G401 (cell line): Measurements from ENCODE around the gene KAT7. TPM values are rescaled to one million over a fixed set of nuclear protein-coding genes. Genes with fewer than 3 reads are reported as not detected.
A peak's percentile ranks its signal among the peaks of the same experiment; 100 is the strongest.
"Not testable (repeated sequence)": the region's sequence is repeated elsewhere in the genome, so short reads cannot be mapped to it uniquely, and the experiment has no call there.

Experiments
- DNase-seq: peaks from one replicate; pipeline ENCODE4 v3.0.0-alpha.2; 2015; ENCODE audit warnings: low spot score
- in situ Hi-C: cut with HindIII; loops from 2 replicates; pipeline ENCODE4 v1.10.0; 2016; ENCODE audit warnings: low sequenced_read_pairs, mixed read lengths
- total RNA-seq: library from RNA; depleted of rRNA; stranded (reverse); fragments of >200 nt; shearing (Covaris generic); gene quantifications from 2 replicates; pipeline ENCODE4 v1.2.3, GENCODE V29; 2014

The KAT7 gene
- total RNA-seq, 1 experiment from 2014 or later, result 35.8 TPM

DNA sequence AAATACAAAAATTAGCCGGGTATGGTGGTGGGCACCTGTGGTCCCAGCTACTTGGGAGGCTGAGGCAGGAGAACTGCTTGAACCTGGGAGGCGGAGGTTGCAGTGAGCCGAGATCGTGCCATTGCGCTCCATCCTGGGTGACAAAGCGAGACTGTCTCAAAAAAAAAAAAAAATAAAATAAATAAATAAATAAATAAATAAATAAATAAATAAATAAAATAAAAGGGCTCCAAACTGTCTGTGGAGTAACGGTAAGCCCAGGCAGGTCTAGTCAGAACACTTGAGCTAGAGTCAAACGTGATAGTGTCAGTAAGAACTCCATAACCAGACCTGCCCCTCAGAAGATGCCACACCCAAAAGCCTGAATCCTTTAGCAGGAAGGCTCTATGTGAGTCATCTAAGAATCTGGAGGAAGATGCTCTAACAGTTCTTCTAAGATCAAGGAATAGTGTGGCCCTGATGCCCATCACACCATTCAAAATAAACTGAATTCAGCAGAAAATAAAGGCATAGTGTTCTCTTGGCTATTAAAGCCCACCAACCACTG, 29.9 kb upstream of the KAT7 start:
- in situ Hi-C loops, DNase-seq: not testable (repeated sequence)

DNA sequence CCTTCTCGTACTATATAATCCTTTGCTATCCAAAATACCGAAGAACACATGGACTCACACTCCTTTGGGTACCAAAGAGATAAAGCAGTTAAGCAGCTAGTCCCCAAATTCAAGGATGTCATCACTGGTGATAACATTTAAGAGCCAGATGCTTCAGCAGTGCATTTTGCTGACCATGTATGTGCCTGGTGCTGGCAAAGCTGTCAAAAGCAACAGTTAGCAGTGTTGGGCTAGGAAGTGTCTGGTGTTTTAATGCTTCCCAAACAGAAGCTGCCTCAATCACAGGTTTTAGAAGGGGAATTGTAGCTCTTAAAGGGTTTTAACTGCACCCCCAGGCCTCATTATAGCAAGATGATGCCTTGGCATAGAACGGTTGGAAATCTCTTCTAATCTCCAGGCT, 29.3 kb upstream of the KAT7 start:
- in situ Hi-C loops, result no loop called here
- no peak for DNase-seq

DNA sequence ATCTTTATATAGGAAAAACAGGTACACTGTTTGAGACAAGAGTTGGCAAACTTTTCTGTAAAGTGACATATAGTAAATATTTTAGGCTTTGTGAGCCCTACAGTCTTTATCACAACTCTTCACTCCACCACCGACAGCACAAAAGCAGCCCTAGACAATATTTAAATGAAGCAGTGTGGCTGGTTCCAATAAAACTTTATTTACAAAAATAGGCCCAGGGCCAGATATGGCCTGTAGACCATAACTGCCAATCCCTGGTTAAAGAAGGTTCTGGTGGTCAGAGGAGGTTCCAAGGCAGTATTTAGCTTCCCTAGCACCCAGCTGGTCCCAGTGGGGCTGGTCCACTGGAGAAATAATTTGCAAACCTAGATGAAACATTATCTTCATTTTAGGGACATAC, 28.2 kb upstream of the KAT7 start:
- DNase-seq, result no peak
- in situ Hi-C loops, result no loop called here

DNA sequence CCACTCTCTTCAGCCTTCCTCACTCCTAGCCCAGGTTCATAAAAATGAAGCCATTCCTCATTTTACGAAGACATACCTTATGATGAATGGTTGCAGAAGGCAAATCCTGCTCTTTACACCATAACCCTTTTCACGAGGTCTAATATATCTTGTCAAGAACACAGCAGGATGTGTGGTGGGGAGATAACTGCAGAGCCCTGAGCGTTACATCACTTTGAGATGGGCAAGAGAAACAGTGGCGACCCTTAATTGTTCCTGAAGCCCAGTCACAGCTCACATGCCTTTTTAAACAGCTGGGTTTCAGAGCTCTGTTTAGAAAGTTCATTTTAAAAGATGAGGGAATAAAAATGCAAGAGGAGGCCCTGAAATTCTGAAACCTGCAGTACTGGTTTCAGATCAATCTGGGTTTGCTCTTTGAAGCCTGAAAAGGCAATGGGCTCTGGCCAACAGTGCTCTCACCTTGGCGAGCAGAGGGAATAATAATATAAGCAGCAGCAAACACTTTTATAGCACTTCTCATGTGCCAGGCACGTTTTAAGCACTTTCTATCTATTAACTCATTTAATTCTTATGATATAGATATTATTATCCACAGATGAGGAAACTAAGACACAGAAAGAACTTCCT, 27.4 kb upstream of the KAT7 start:
- DNase-seq, result no peak
- in situ Hi-C loops, result no loop called here

DNA sequence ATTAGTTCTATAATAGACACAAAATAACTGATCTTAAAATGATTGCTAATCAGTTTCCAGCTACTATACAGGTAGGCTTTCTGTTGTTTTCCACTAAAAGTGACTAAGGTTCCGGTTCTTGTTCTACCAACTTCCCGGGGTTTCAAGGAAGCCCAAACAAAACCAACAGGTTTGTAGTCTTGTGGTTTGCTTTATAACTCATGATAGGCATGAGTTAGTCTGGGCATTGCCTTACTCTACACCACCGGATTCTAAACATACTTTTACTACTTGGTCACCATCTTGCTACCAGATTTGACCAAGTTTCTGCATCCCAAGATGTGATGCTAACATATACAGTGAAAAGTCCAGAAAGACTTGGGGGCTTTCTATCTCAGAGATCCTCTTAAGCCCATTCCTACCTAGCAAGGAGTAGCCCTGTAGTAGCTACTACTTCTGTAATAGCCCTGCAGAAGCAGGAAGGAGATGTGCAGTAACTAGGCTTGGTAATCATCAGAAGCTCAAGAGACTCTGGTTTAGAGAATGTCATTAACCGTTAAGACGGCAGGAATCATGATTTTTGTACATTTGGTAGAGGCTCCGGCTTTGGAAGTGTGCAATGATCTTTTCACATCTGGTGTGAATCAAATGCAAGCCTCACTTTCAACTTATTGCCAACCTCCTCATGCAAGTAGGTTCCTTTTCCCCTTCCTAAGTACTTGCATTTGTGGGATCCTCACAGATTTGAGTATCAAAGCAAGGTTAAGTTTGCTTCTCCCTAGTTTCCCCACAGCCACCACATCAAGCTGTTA, 26.1 kb upstream of the KAT7 start:
- in situ Hi-C loops, result no loop called here
- DNase-seq, result no peak

DNA sequence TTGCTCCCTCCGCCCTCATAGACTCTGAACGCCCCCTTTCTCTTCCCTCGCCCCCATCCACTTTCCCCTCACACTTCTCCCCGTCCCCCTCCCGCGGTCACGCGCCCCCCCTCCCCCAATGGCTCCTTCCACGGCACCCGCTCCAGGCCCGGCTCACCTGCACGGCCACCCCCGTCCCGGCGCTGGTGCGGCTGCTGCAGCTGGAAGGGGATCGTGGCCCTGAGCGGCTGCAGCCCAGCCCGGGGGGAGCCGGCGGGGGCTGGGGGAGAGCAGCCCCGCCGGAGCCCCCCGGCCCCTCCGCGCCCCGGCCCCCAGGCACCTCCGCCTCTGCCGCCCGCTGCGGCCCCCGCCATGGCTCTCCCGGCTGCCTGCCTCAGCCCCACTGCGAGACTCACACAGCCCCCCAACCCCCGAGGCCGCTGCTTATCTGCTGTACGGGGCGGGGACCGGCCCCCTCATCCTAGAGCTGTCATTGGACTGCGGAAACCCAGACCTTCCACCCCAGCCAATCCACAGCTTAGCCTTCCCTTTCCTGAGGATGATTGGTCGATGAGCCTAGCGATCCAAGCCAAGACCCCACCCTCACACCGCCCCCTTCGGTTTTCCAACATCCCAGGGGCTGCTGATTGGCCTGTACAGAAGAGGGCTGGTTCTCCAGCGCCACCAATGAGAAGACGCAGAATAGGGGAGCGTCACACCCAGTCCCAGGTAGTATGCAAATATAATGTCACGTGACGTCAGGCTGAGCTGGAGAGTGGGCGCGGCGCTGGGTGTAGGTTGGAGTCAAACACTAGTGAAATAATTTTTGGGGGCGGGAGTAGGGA, 24.5 kb upstream of the KAT7 start, which contains the start of gene FAM117A:
Gene FAM117A, minus strand, starts transcription at position 397 of the 824 bp plus-strand sequence. Its CDS starts 44 bp downstream, at position 353.
- peak; percentile 100 for DNase-seq
- in situ Hi-C loops, result no loop called here

DNA sequence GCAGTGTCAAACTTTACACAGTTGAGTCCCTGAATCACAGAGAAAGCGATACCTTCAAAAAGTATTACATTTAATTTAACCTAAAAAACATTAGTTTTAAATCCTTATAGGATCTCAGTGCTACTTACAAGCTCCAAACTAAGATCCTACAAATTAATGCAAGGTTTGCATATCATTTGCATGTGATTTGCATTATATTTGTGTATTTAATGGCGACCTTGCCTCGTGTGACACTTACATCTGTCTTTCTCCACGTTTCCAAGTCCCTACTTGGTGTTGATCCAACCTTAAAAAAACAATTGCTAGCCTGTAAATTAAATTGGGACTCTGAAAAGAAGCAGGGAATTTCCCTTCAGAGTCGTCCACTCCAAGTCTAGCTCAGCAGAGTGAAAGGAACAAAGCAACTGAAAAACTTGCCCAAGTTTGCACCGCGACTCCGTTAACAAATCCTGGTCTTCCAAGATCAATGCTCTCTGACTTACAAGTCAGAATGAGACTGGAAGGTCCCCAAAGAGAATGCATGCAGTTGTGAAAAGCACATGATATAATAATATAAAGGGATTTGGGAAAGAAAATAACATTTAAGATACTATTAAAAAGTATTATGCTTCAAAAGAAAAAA, 23.8 kb upstream of the KAT7 start:
- no peak for DNase-seq
- in situ Hi-C loops, result no loop called here

DNA sequence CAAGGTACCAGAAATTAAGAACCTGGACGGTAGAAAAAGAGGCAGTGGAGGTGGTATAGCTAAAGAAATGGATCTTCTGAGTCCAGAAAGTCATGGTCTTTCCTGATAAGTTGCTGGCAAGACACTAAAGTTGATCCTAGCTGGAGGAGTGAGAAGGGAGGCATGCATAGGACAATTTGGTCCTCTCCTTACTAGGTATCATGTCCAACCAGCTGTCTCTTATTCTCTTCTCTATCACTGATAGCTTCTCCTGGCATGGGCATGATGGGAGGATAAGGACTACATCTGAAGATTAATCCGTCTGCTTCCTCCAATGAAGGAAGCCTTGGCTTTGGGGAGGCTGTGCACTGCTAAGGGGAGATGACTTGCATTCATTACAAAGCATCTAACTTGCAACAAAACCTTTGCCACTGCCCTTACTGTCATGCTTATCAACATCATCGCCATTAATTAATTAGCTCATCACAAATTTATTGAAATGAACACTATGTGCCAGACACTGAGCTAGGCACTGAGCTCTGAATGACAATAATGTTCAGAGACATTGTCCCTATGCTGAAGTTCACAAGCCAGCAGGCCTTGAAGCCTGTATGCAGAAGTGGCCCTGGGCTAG, 21.5 kb upstream of the KAT7 start:
- in situ Hi-C loops, result no loop called here
- no peak for DNase-seq

DNA sequence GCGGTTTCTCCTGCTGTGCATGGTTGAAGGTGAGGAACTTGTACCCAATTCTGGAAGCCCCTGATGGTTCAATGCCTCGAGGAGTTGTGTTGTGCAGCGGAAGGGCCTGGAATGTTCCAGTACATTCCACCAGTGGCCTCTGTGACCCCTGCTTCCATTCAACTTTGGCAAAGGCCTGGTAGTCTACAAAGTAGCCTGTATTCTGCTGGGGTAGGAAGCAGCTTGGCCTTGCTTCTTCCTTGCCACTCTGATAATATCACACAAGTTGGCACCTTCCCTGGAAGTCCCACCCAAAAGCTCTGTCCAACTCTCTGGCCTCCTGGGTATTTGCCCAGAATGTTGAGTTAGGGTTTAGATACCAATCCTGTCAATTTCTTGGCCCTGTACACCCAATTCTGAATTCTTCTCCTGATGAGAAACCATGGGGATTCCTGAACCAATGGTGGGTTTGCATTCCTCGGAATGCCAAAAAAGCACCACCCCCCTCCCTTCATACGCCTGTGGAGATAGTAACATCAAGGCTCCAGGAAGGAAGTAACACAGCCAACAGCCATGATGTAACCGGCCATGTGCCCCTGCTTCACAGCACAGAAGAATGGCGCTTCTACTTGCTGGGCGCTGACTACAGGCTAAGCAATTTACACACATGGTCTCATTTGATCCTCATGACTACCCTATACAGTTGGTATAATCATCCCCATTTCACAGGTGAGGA, 12.8 kb upstream of the KAT7 start:
- DNase-seq, result no peak

DNA sequence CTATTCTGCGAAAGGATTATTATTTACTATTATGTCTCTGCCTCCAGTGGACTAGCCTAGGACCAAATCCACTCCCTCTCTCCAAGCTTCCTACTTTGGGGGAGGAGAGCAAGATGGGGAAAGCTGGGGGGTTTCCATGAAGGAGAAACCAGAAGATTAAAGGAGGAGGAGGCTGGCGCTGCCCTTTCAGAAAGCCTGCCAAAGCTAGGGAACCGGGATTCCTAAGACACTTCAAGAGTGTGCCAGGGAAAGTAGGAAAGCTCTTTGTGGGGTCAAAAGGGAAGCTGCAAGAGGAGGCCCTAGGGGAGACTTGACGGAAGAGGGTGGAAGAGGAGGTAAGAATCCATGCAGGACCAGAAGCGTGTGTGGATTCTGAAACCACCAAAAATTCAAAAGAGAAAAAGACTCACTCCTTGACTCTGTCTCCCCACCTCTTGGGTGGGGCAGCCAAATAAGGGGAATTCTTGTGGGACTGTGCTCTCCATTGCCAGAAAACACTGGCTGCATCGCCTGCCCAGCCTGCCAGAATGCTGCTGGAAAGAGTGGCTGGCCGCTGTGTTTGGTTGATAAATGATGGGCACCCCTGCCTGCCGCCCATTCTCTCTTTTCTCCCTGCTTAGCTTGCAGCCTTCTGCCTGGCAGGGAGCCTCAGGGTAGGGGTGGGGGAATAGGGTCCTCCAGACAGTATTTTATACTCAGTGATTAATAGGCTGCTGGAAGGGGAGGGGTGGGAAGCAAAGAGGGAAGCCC, 11.8 kb upstream of the KAT7 start:
- in situ Hi-C loops, result no loop called here
- DNase-seq, result no peak

More for the DNA sequence above, 12.8 kb upstream of the KAT7 start:
- in situ Hi-C loops, result no loop called here

DNA sequence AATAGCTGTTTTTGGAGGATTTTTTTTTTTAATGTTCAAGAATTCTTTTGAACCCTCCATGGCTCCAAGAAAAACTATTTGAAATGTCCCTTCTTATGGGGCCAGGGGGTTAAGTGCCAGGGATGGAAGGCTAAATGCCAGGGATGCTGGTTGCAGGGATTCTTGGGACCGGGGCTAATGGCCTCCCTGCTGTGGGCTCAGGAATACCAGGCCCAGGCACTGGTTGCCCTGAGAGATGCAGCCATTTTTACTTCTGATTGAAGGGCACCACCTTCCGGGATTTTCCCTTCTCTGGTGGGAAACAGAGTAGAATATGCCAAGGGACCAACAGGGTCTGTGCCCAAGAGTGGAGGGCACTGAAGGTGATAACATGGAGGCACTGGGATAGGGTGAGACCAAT, 10.9 kb upstream of the KAT7 start:
- in situ Hi-C loops, result no loop called here
- no peak for DNase-seq

DNA sequence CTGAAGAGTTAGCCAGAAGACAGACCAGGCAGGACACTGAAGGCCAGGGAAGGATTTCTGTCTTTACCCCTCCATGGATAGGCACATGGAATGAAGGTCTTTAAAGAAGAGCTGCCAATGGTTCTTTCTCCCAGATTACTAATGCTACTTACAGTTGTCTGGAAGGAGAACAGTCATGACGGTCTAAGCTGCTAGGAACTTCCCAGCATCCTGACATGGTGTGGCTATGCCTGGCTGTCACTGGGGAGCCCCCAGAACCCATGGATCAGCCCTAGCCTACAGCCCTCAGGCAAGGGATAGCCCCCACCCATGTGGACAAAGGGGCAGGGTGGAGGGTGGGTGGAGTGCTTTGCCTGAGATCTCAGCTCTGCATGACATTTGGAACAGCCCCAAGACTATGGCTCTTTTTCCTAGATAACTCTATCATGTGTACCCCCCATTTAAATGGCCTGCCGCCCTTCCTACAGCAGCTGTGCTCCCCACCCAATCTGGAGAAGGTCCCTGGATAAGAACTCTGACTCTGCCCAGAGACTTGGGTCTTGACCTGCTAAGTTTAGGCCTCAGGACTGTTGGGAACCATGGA, 9.2 kb upstream of the KAT7 start:
- DNase-seq, result no peak
- in situ Hi-C loops, result no loop called here

DNA sequence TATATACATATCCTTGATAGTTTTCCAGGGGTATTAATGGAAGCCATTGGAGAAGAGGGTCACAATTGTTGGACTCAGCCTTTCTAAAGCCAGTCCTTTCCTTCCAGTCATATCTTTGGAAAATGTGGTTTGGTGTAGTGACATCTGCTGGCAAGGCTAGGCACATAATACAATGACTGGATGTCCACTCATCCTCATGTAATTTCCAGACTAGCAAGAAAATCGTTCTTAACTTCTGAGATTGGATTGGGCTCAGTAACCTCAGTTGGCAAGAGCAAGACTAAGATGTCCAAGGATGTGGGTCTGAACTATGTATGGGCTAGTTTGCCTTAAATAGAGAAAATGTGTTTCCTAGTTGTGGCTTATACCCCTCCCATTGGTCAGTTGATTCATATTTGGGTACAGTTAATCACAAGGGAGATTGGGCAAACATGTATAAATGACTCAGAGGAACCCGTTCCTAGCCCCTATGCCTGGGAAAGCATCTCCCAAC, 8.7 kb upstream of the KAT7 start:
- peak; percentile 81 for DNase-seq
- in situ Hi-C loops, result no loop called here

DNA sequence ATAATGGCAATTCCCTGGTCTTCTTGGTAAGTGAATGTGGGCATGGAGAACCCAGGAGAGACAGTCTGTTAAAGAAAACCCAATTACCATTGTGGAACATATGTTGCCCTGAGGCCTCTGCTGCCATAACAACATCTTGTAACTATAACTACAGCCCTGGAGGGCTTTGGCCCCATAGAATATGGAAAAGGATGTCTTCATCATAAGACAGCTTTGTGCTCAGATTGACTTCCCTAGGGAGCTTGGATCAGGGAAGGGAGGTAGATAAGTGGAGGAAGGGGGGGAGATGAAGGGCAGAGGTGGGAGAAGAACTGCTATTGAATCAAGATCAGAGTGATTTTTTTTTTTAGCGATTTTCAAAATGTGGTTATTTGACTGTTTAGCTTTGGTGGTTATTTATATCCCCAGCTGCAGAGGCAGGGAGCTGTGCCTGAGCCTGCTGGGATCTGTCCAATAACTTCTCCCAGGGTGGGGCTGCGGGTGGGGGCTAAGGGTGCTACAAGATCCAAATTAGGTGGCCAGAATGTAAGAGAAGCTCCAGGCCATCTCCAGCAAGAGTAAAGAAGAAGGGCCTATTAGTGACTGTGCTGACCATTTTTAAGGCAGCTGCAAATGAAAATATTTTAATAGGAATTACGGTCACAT, 5.3 kb upstream of the KAT7 start:
- in situ Hi-C loops, result no loop called here
- no peak for DNase-seq

DNA sequence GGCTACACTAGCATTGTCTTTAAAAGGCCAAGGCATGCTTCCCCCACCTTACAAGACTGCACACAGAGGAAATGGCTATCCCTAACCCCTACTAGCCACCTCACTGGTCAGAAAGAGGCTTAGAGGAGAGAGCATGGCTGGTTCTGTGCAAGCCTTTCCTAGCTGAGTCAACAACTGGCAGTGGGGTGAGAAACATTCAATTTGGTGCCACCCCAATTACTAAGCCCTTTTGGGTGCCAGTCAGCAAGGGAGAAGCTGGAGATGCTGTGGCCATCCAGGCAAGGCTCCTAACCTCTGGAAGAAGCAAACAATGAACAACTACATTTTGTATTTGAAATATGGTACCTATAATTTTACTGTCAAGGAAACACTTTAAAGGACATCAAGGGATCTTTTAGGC, 4.7 kb upstream of the KAT7 start:
- no peak for DNase-seq
- in situ Hi-C loops, result no loop called here

DNA sequence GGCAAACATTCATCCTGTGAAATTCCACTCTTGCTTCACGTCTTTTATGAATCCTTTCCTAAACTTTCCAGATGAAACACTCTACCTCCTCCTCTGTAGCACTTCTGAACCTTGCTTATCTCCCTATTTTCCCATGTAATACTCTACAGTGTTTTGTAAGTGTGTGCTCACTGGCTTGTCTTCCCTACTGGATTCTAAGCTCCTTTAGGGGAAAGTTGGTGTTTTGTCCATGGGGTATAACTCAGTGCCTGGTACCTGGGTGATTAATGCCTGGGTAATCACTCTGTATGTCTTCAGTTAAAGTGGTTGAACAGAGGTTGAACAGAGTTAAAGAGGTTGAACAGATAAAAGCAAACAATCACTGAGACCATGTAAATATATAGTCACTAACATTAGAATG, 3.8 kb upstream of the KAT7 start:
- no peak for DNase-seq
- in situ Hi-C loops, result no loop called here
